ENCODE results near the gene CDC42. TPM values are rescaled to one million over a fixed set of nuclear protein-coding genes. Genes with fewer than 3 reads are reported as not detected.

The CDC42 gene
- total and polyA plus RNA-seq, 2 of the 4 experiments (the other 2 are of a cell fraction) = 162 to 609 TPM

DNA sequence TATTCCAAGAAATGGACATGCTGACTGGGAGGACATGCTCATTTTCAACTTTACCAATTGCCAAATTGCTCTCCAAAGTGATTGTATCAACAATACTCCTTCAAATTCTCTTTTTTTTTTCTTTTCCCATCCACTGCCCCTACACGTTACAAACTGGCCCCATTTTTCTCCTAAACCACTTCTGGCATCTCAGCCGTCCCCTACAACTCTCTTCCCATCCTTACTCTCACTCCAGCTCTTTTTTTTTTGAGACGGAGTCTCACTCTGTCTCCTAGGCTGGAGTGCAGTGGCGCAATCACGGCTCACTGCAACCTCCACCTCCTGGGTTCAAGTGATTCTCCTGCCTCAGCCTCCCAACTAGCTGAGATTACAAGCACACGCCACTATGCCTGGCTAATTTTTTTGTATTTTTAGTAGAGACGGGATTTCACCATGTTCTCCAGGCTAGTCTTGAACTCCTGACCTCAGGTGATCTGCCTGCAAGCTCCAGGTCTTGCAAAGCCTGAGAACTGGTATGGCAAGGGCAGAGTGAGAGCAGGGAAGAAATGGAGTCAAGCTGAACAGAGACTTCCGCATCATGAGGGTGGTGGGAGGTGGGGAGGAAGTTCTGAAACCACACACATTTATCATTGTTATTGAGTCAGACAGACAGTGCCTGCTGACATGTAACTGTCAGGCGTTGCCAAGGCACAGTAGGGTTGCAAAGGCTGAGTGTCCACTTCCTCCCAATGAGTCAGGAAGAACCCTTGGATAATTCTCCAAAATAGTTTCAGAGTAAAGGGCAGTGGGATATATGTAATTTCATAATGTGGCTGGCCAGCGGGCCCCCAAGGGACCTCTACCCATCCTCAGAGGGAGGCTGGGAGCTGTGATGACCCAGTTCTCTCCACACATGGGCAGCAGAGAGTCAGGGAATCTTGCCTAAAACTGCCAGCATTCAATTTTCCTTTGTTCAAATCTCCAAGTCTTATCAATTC, 33.6 kb upstream of the CDC42 start:
- CTCF ChIA-PET = interaction anchor here (0.7 kb wide), 1 partner anchor 953 kb away, joined by 3 read pairs; no protein-coding TSS in a partner anchor
- H3K9ac ChIP-seq (ENCODE audit: low read depth, low read length) = no peak overlapping the region
- dilution Hi-C loops (cut with HindIII; ENCODE audit: low sequenced_read_pairs, unreplicated experiment) = no loop called here

More for the DNA sequence above, 33.6 kb upstream of the CDC42 start:
- Histone ChIP-seq H3K18ac (ENCODE audit: low read depth, low read length) (no peak overlapping the region), H3K4me2 (ENCODE audit: low read depth, low read length) (no peak overlapping the region), H3K4me1 (ENCODE audit: control insufficient read depth, insufficient read depth, low read length) (no peaks in the 10 kb centered on the region), H2AK9ac (replicated peaks; ENCODE audit: low read depth, low read length, poor library complexity) (peak overlapping the region; percentile 60), H3K4ac (ENCODE audit: low read depth, low read length) (no peak overlapping the region), H3K79me1 (ENCODE audit: low read depth in 1 of 2, low read length in 2 of 2) (peaks cover 0 to 9% of the 10 kb centered on the region in 2 experiments; a peak in 2 of 4 replicates), H3K23ac (ENCODE audit: low read depth, low read length) (0 out of 2 replicates have a peak overlapping the region, but pooled peaks have one; percentile 8), H2AK5ac (ENCODE audit: low read depth, low read length) (no peak overlapping the region), H4K5ac (ENCODE audit: low read depth, low read length) (no peak overlapping the region), H2BK15ac (ENCODE audit: low read depth, low read length) (no peak overlapping the region), H3K9me1 (ENCODE audit: insufficient read depth, low read length) (peaks cover 6% of the 10 kb centered on the region), H3K27ac (ENCODE audit: insufficient read depth, low read length) (no peak overlapping the region), H4K8ac (ENCODE audit: low read depth in 2 of 2, low read length in 2 of 2) (peak overlapping the region in 1 of 2 experiments; percentile 7; a peak in 2 of 4 replicates), H2BK120ac (ENCODE audit: low read depth, low read length) (no peak overlapping the region), H3K27me3 (ENCODE audit: control insufficient read depth, insufficient read depth, low read length) (0 out of 2 replicates have a peak, but pooled peaks cover 1% of the 10 kb centered on the region), H3K36me3 (ENCODE audit: control insufficient read depth, insufficient read depth, low read length) (no peaks in the 10 kb centered on the region), H2AFZ (replicated peaks; ENCODE audit: low read length, poor library complexity) (peak overlapping the region; percentile 61), H4K91ac (ENCODE audit: insufficient read depth, low read depth, low read length) (no peak overlapping the region; the same call in 1 of the 2 replicates), H3K4me3 (ENCODE audit: insufficient read depth, low read depth, low read length) (no peak overlapping the region), H2BK20ac (ENCODE audit: low read depth, low read length) (no peak overlapping the region), H3K14ac (replicated peaks; ENCODE audit: low read depth, low read length) (0 out of 2 replicates have a peak overlapping the region, but pooled peaks have one; percentile 39), H2BK5ac (ENCODE audit: low read depth, low read length, poor library complexity, severe bottlenecking) (no peak overlapping the region), H3K9me3 (ENCODE audit: control insufficient read depth, insufficient read depth, low read length) (no peaks in the 10 kb centered on the region), H4K20me1 (ENCODE audit: insufficient read depth, low read length) (no peaks in the 10 kb centered on the region), H3K56ac (ENCODE audit: extremely low read depth, insufficient read depth, low read length) (no peak overlapping the region)
- POLR2A ChIA-PET (ENCODE audit: unreplicated experiment) = no interaction called here
- BruUV-seq (replicated peaks) = no TSS peak
- in situ Hi-C loops (cut with MboI; ENCODE audit: low sequenced_read_pairs) (no loop called here), intact Hi-C loops (cut with micrococcal nuclease) (loop anchor here (10.0 kb wide), 1 partner anchor 256 kb away; no protein-coding TSS in a partner anchor)
- ATAC-seq (ENCODE audit: low read depth) (peak; percentile 63), DNase-seq (peak; percentile 88)
- WGBS, 2 experiments (ENCODE audit: extremely low coverage in 2 of 2, insufficient read length in 1 of 2) = 72% methylated on average over 4 of the region's 10 CpGs; no CpG with 5 or more reads in 1 of the 2 experiments
- no peak for TF ChIP-seq MAZ (IDR thresholded peaks at IDR 0.05; ENCODE audit: borderline replicate concordance, low read depth, low read length)
- TF ChIP-seq FOS (IDR thresholded peaks at IDR 0.05; ENCODE audit: low read depth, low read length) = peak; percentile 25; the same call in 1 of the 2 replicates
- TF ChIP-seq, protein P1, sequence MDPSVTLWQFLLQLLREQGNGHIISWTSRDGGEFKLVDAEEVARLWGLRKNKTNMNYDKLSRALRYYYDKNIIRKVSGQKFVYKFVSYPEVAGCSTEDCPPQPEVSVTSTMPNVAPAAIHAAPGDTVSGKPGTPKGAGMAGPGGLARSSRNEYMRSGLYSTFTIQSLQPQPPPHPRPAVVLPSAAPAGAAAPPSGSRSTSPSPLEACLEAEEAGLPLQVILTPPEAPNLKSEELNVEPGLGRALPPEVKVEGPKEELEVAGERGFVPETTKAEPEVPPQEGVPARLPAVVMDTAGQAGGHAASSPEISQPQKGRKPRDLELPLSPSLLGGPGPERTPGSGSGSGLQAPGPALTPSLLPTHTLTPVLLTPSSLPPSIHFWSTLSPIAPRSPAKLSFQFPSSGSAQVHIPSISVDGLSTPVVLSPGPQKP (IDR thresholded peaks at IDR 0.05; ENCODE audit: borderline replicate concordance, low read depth, low read length) = no peak
- peak; percentile 66; the same call in 1 of the 2 replicates for TF ChIP-seq CEBPB (IDR thresholded peaks at IDR 0.05; ENCODE audit: low read depth, low read length)
- no peak for TF ChIP-seq BHLHE40 (IDR thresholded peaks at IDR 0.05; ENCODE audit: low read depth, low read length)
- TF ChIP-seq RAD21 (IDR thresholded peaks at IDR 0.05; ENCODE audit: low read length) = peak; percentile 41
- no peak for TF ChIP-seq NFE2L2 (IDR thresholded peaks at IDR 0.05; ENCODE audit: low read depth, low read length)
- peak; percentile 71; the same call in 1 of the 2 replicates for TF ChIP-seq RFX5 (IDR thresholded peaks at IDR 0.05; ENCODE audit: low read depth, low read length)
- TF ChIP-seq MXI1 (IDR thresholded peaks at IDR 0.05; ENCODE audit: borderline replicate concordance, low read depth, low read length) = no peak
- TF ChIP-seq, protein P2, sequence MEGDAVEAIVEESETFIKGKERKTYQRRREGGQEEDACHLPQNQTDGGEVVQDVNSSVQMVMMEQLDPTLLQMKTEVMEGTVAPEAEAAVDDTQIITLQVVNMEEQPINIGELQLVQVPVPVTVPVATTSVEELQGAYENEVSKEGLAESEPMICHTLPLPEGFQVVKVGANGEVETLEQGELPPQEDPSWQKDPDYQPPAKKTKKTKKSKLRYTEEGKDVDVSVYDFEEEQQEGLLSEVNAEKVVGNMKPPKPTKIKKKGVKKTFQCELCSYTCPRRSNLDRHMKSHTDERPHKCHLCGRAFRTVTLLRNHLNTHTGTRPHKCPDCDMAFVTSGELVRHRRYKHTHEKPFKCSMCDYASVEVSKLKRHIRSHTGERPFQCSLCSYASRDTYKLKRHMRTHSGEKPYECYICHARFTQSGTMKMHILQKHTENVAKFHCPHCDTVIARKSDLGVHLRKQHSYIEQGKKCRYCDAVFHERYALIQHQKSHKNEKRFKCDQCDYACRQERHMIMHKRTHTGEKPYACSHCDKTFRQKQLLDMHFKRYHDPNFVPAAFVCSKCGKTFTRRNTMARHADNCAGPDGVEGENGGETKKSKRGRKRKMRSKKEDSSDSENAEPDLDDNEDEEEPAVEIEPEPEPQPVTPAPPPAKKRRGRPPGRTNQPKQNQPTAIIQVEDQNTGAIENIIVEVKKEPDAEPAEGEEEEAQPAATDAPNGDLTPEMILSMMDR (conservative IDR thresholded peaks at IDR 0.05; ENCODE audit: low read depth, low read length) = peak; percentile 43; the same call in 1 of the 2 replicates

Measured in IMR-90 (cell line).